Heart left ventricle (tissue), 13 donors: ENCODE measurements around the gene MFF.

Experiments
- POLR2A ChIP-seq, 2 donors: fragments of 450-650 bp; IDR thresholded peaks; one replicate each; pipeline ENCODE4 v1.6.1; 2017; ENCODE audit warnings: antibody characterized with exemption in 2 of 2, mild to moderate bottlenecking in 2 of 2, moderate library complexity in 2 of 2
- TF ChIP-seq, protein P1 (sequence below), 12 donors: fragments of 200-600 bp; sonication (generic) in 4 of 12; IDR thresholded peaks; one replicate each; pipeline versions ENCODE4 v1.5.0 to v1.8.0; 2018 to 2022; ENCODE audit warnings: antibody characterized with exemption in 12 of 12, mild to moderate bottlenecking in 5 of 12
- donor health status: ischemic (EF 13 %, LVEDD 7.1; RV severe dilation, severe dysfunction).
- donor health status: DM: no; HTN: yes; CAD: no.
- donor health status: DM: no; HTN: no; CAD: no.
- donor health status: ischemic (EF 25% LVEDD 6.9; RV normal size, moderate dysfunction).
- donor health status: ischemic (EF 25% LVEDD 5.7; RV mildly dilated, moderate dysfunction).
- donor health status: ischemic (EF 35%, LVEDD 5.7; RV mildly dilated, moderate dysfunction).
- donor health status: nonischemic (EF 11% LVEDD 7.7; RV severe dilation, severe dysfunction).
- donor health status: DM: yes; HTN: yes; CAD: no.
- donor health status: PGD.
- donor health status: ischemic (EF 29% LVEDD 5.4; RV normal size, mild dysfunction).
- donor health status: nonischemic (EF 23%, LVEDD 6.1; RV moderate dilation, normal function).

DNA sequence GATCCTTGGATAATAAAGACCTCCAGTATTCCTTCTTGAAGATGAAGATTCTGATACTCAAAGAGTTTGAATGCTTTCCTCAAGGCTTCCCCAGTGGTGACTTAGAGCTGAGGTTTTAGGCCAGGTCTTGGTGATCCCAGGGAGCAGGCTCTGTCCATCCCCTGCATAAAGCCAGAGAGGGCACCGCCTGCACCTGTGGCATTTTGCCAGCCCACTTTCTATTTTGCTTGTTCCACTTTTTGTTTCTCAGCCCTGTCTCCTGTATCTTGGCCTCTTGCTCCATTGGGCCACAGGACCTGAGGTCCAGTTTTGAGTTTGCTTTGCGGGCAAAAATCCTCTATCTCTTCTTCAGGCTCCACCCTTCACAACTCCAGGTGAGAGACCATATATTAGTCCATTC, 69.3 kb downstream of the MFF start:
- TF ChIP-seq, protein P1, sequence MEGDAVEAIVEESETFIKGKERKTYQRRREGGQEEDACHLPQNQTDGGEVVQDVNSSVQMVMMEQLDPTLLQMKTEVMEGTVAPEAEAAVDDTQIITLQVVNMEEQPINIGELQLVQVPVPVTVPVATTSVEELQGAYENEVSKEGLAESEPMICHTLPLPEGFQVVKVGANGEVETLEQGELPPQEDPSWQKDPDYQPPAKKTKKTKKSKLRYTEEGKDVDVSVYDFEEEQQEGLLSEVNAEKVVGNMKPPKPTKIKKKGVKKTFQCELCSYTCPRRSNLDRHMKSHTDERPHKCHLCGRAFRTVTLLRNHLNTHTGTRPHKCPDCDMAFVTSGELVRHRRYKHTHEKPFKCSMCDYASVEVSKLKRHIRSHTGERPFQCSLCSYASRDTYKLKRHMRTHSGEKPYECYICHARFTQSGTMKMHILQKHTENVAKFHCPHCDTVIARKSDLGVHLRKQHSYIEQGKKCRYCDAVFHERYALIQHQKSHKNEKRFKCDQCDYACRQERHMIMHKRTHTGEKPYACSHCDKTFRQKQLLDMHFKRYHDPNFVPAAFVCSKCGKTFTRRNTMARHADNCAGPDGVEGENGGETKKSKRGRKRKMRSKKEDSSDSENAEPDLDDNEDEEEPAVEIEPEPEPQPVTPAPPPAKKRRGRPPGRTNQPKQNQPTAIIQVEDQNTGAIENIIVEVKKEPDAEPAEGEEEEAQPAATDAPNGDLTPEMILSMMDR (IDR thresholded peaks at IDR 0.05): no peak
- no peak for TF ChIP-seq POLR2A (IDR thresholded peaks at IDR 0.05)
